WTC11 (cell line): ENCODE data around the gene PLEKHA6. TPM values are rescaled to one million over a fixed set of nuclear protein-coding genes. Genes with fewer than 3 reads are reported as not detected.

ENCODE experiments used
- ATAC-seq: fragments of 200-7000 bp; cut with Tn5 transposase; 2 replicates; pipeline ENCODE4 v1.10.0; 2021; ENCODE audit warnings: mild to moderate bottlenecking, moderate library complexity
- CTCF ChIA-PET: fragments of 300-600 bp; sonication (Branson Sonifier 250); formaldehyde crosslinking; loops from one replicate; lab custom pipeline; 2021; ENCODE audit warnings: antibody characterized with exemption; lab: Charles Lee
- POLR2A ChIA-PET: fragments of 350-600 bp; sonication (Branson Sonifier 250); formaldehyde crosslinking; loops from one replicate; lab custom pipeline; 2021; ENCODE audit warnings: antibody characterized with exemption; lab: Charles Lee
- DNase-seq: peaks from one replicate; pipeline ENCODE4 v3.0.0; 2021; ENCODE audit warnings: low spot score
- H3K27ac Mint-ChIP-seq: 2 replicates; pipeline ENCODE4 v1.8.0; 2021; ENCODE audit warnings: mixed read lengths
- H3K27me3 Mint-ChIP-seq: 2 replicates; pipeline ENCODE4 v1.8.0; 2021; ENCODE audit warnings: low read depth, mild to moderate bottlenecking, moderate library complexity, mixed read lengths
- H3K36me3 Mint-ChIP-seq: 2 replicates; pipeline ENCODE4 v1.8.0; 2021; ENCODE audit warnings: mixed read lengths
- H3K4me1 Mint-ChIP-seq: 2 replicates; pipeline ENCODE4 v1.8.0; 2022; ENCODE audit warnings: mixed read lengths
- H3K4me3 Mint-ChIP-seq: 2 replicates; pipeline ENCODE4 v1.8.0; 2021; ENCODE audit warnings: mild to moderate bottlenecking, moderate library complexity, mixed read lengths
- H3K9me3 Mint-ChIP-seq: 2 replicates; pipeline ENCODE4 v1.8.0; 2021; ENCODE audit warnings: mixed read lengths
- AR ChIP-seq: fragments of 250-450 bp; sonication (Bioruptor Pico); IDR thresholded peaks from 2 replicates; pipeline ENCODE4 v1.9.0; 2021; ENCODE audit warnings: mild to moderate bottlenecking
- ATF1 ChIP-seq: sonication (generic); formaldehyde crosslinking; IDR thresholded peaks from 2 replicates; pipeline ENCODE4 v1.8.1; 2023; ENCODE audit warnings: mild to moderate bottlenecking, moderate library complexity, missing genetic modification reagents
- CBFB ChIP-seq: sonication (generic); formaldehyde crosslinking; IDR thresholded peaks from 2 replicates; pipeline ENCODE4 v1.8.1; 2022; ENCODE audit warnings: mild to moderate bottlenecking, low read depth, missing genetic modification reagents
- EMX1 ChIP-seq: fragments of 250-450 bp; sonication (Bioruptor Pico); IDR thresholded peaks from 2 replicates; pipeline ENCODE4 v1.8.0; 2021; ENCODE audit warnings: mild to moderate bottlenecking
- ETV6 ChIP-seq: sonication (generic); formaldehyde crosslinking; IDR thresholded peaks from 2 replicates; pipeline ENCODE4 v1.8.1; 2022; ENCODE audit warnings: mild to moderate bottlenecking, missing genetic modification reagents
- FOXJ3 ChIP-seq: sonication (generic); formaldehyde crosslinking; IDR thresholded peaks from 2 replicates; pipeline ENCODE4 v1.9.0; 2021; ENCODE audit warnings: missing genetic modification reagents, mild to moderate bottlenecking, borderline replicate concordance
- FOXK1 ChIP-seq: sonication (generic); formaldehyde crosslinking; IDR thresholded peaks from 2 replicates; pipeline ENCODE4 v1.8.0; 2022; ENCODE audit warnings: mild to moderate bottlenecking, moderate library complexity, missing genetic modification reagents
- GTF2I ChIP-seq: fragments of 250-450 bp; sonication (Bioruptor Pico); conservative IDR thresholded peaks from 2 replicates; pipeline ENCODE4 v1.4.0; 2021; ENCODE audit warnings: mild to moderate bottlenecking
- IRF2 ChIP-seq: sonication (generic); formaldehyde crosslinking; IDR thresholded peaks from 2 replicates; pipeline ENCODE4 v1.8.0; 2022; ENCODE audit warnings: low read depth, missing genetic modification reagents, borderline replicate concordance
- KAT7 ChIP-seq: sonication (generic); formaldehyde crosslinking; IDR thresholded peaks from 2 replicates; pipeline ENCODE4 v1.8.1; 2023; ENCODE audit warnings: missing genetic modification reagents, mild to moderate bottlenecking, borderline replicate concordance
- MLX ChIP-seq: sonication (generic); formaldehyde crosslinking; IDR thresholded peaks from 2 replicates; pipeline ENCODE4 v1.8.1; 2023; ENCODE audit warnings: mild to moderate bottlenecking, missing genetic modification reagents, moderate library complexity
- NFATC4 ChIP-seq: fragments of 250-450 bp; sonication (Bioruptor Pico); IDR thresholded peaks from 2 replicates; pipeline ENCODE4 v1.9.0; 2021; ENCODE audit warnings: mild to moderate bottlenecking
- NFE2L1 ChIP-seq: sonication (generic); formaldehyde crosslinking; IDR thresholded peaks from 2 replicates; pipeline ENCODE4 v1.8.1; 2023; ENCODE audit warnings: missing genetic modification reagents
- NFYB ChIP-seq: sonication (generic); formaldehyde crosslinking; conservative IDR thresholded peaks from 2 replicates; pipeline ENCODE4 v1.8.0; 2022; ENCODE audit warnings: low read depth, missing genetic modification reagents
- NR3C1 ChIP-seq: sonication (generic); formaldehyde crosslinking; conservative IDR thresholded peaks from 2 replicates; pipeline ENCODE4 v1.8.1; 2023; ENCODE audit warnings: low read depth, mild to moderate bottlenecking, missing genetic modification reagents
- PRDM15 ChIP-seq: sonication (generic); formaldehyde crosslinking; IDR thresholded peaks from 2 replicates; pipeline ENCODE4 v1.8.0; 2022; ENCODE audit warnings: missing genetic modification reagents
- SMAD3 ChIP-seq: sonication (generic); formaldehyde crosslinking; IDR thresholded peaks from 2 replicates; pipeline ENCODE4 v1.8.0; 2022; ENCODE audit warnings: missing genetic modification reagents, mild to moderate bottlenecking, borderline replicate concordance
- SMAD4 ChIP-seq: sonication (generic); formaldehyde crosslinking; IDR thresholded peaks from 2 replicates; pipeline ENCODE4 v1.8.0; 2022; ENCODE audit warnings: mild to moderate bottlenecking, missing genetic modification reagents
- SOX15 ChIP-seq: fragments of 250-450 bp; sonication (Bioruptor Pico); IDR thresholded peaks from 2 replicates; pipeline ENCODE4 v1.9.0; 2021; ENCODE audit warnings: mild to moderate bottlenecking
- TEAD4 ChIP-seq: sonication (generic); formaldehyde crosslinking; IDR thresholded peaks from 2 replicates; pipeline ENCODE4 v1.8.0; 2022; ENCODE audit warnings: mild to moderate bottlenecking, missing genetic modification reagents
- USF2 ChIP-seq: sonication (generic); formaldehyde crosslinking; IDR thresholded peaks from 2 replicates; pipeline ENCODE4 v1.8.1; 2023; ENCODE audit warnings: mild to moderate bottlenecking, missing genetic modification reagents, moderate library complexity
- ZNF121 ChIP-seq: sonication (generic); formaldehyde crosslinking; IDR thresholded peaks from 2 replicates; pipeline ENCODE4 v1.8.0; 2023; ENCODE audit warnings: missing genetic modification reagents
- ZNF512 ChIP-seq: sonication (generic); formaldehyde crosslinking; IDR thresholded peaks from 2 replicates; pipeline ENCODE4 v1.8.1; 2022; ENCODE audit warnings: missing genetic modification reagents, borderline replicate concordance
- ZNF671 ChIP-seq: fragments of 250-450 bp; sonication (Bioruptor Pico); IDR thresholded peaks from 2 replicates; pipeline ENCODE4 v1.8.0; 2021; ENCODE audit warnings: mild to moderate bottlenecking
- total RNA-seq: library from RNA; stranded (reverse); gene quantifications from 3 replicates; pipeline ENCODE4 v1.2.3, GENCODE V29; 2021

PLEKHA6 gene
- total RNA-seq, 1 experiment from 2014 or later = 11.6 TPM

- H3K9me3 Mint-ChIP-seq = peaks cover 6% of the 10 kb centered on the region; the same call in 1 of the 2 replicates
- DNase-seq (no peak), ATAC-seq (no peak)
- ChIA-PET CTCF (interaction anchor here (1.7 to 1.8 kb wide), 2 partner anchors 13 to 32 kb away, joined by 9 to 13 read pairs; no protein-coding TSS in a partner anchor), POLR2A (no interaction called here)
- H3K4me3 Mint-ChIP-seq = no peak overlapping the region
- peaks cover 20% of the 10 kb centered on the region for H3K4me1 Mint-ChIP-seq
- peaks cover 40% of the 10 kb centered on the region for H3K27me3 Mint-ChIP-seq
- H3K27ac Mint-ChIP-seq = no peak overlapping the region
- no peaks in the 10 kb centered on the region for H3K36me3 Mint-ChIP-seq
- no peak for TF ChIP-seq PRDM15 (CRISPR knock-in tag)
- no peak for TF ChIP-seq CBFB (CRISPR knock-in tag)
- TF ChIP-seq GTF2I = no peak
- TF ChIP-seq ETV6 (CRISPR knock-in tag) = no peak
- no peak for TF ChIP-seq ZNF671 (CRISPR knock-in tag)
- TF ChIP-seq NFATC4 (CRISPR knock-in tag) = no peak
- TF ChIP-seq NR3C1 (CRISPR knock-in tag) = no peak
- TF ChIP-seq IRF2 (CRISPR knock-in tag) = no peak
- no peak for TF ChIP-seq ATF1 (CRISPR knock-in tag)
- no peak for TF ChIP-seq SMAD3 (CRISPR knock-in tag)
- TF ChIP-seq AR = no peak
- no peak for TF ChIP-seq TEAD4 (CRISPR knock-in tag)
- no peak for TF ChIP-seq ZNF512 (CRISPR knock-in tag)
These were observed 165.6 kb downstream of the PLEKHA6 start for GRCh38 chr1:204194080-204194479.

GRCh38 chr1:204192589-204193352 lies 167.0 kb downstream of the PLEKHA6 start:
- Mint-ChIP-seq H3K9me3 (peaks cover 6% of the 10 kb centered on the region; the same call in 1 of the 2 replicates), H3K4me3 (no peak overlapping the region), H3K27ac (no peak overlapping the region), H3K4me1 (peaks cover 12% of the 10 kb centered on the region), H3K36me3 (no peaks in the 10 kb centered on the region), H3K27me3 (peaks cover 53% of the 10 kb centered on the region)
- no peak for DNase-seq
- POLR2A ChIA-PET = no interaction called here
- no peak for ATAC-seq
- TF ChIP-seq EMX1 (CRISPR knock-in tag) = no peak
- TF ChIP-seq SOX15 (CRISPR knock-in tag) = no peak
- TF ChIP-seq USF2 (CRISPR knock-in tag) = no peak
- no peak for TF ChIP-seq FOXK1
- no peak for TF ChIP-seq NFE2L1
- no peak for TF ChIP-seq NR3C1 (CRISPR knock-in tag)
- TF ChIP-seq MLX = no peak
- TF ChIP-seq FOXJ3 (CRISPR knock-in tag) = no peak
- TF ChIP-seq NFYB = no peak
- TF ChIP-seq KAT7 = no peak
- no peak for TF ChIP-seq ZNF121 (CRISPR knock-in tag)
- TF ChIP-seq SMAD4 (CRISPR knock-in tag) = no peak
- CTCF ChIA-PET = interaction anchor here (3.2 to 5.3 kb wide), 3 partner anchors 14 to 206 kb away, joined by 17 to 68 read pairs (median 46); no protein-coding TSS in a partner anchor
